K562 (cell line): Measurements from ENCODE around the gene RPH3AL.

ENCODE experiments used
- CREB1 ChIP-seq, 2 experiments: sonication (generic) in 1 of 2; formaldehyde crosslinking in 1 of 2; IDR thresholded peaks; 2 replicates each; pipeline versions ENCODE4 v1.6.1 to v1.8.0; 2012 to 2022; ENCODE audit warnings: inconsistent platforms in 1 of 2, mild to moderate bottlenecking in 1 of 2, missing genetic modification reagents in 1 of 2, moderate library complexity in 1 of 2
- ELF2 ChIP-seq: fragments of 250-450 bp; sonication (Bioruptor Pico); IDR thresholded peaks from 2 replicates; pipeline ENCODE4 v1.5.0; 2021; ENCODE audit warnings: mild to moderate bottlenecking
- FOSL1 ChIP-seq: fragments of 200-800 bp; sonication (Bioruptor generic); conservative IDR thresholded peaks from 2 replicates; pipeline ENCODE4 v1.6.1; 2016; ENCODE audit warnings: missing genetic modification characterization, missing compliant biosample characterization
- POLR2B ChIP-seq: fragments of 450-650 bp; IDR thresholded peaks from 2 replicates; pipeline ENCODE4 v1.6.1; 2018; ENCODE audit warnings: low read depth; ENCODE audit not compliant: partially characterized antibody
- STAG1 ChIP-seq: sonication (generic); formaldehyde crosslinking; IDR thresholded peaks from 2 replicates; pipeline ENCODE4 v1.5.0; 2020; ENCODE audit warnings: missing genetic modification reagents, borderline replicate concordance
- ZBTB8A ChIP-seq: fragments of 450-650 bp; IDR thresholded peaks from 2 replicates; pipeline ENCODE4 v1.6.1; 2018; ENCODE audit warnings: mild to moderate bottlenecking, moderate library complexity; ENCODE audit not compliant: partially characterized antibody
- ZEB2 ChIP-seq: fragments of 450-650 bp; IDR thresholded peaks from 2 replicates; pipeline ENCODE4 v1.6.1; 2016
- TF ChIP-seq, protein P1 (sequence below), 3 experiments: IDR thresholded peaks in 2 of 3; conservative IDR thresholded peaks in 1 of 3; 2 replicates each; pipeline ENCODE4 v1.5.1; 2011 to 2012; ENCODE audit warnings: low read length in 3 of 3, mild to moderate bottlenecking in 3 of 3, control low read depth in 2 of 3, improper control_type of control experiment in 1 of 3, inconsistent platforms in 1 of 3, low read depth in 1 of 3, mixed read lengths in 1 of 3, moderate library complexity in 1 of 3; ENCODE audit not compliant: insufficient read depth in 2 of 3
- TF ChIP-seq, protein P2 (sequence below): fragments of 250-450 bp; sonication (Bioruptor Pico); IDR thresholded peaks from 2 replicates; pipeline ENCODE4 v1.8.0; 2021; ENCODE audit warnings: borderline replicate concordance, mild to moderate bottlenecking, moderate library complexity; ENCODE audit not compliant: poor library complexity, severe bottlenecking
- TF ChIP-seq, protein P3 (sequence below): IDR thresholded peaks from 2 replicates; pipeline ENCODE4 v1.6.1; 2014; ENCODE audit warnings: antibody characterized with exemption
- TF ChIP-seq, protein P4 (sequence below): sonication (generic); formaldehyde crosslinking; IDR thresholded peaks from 2 replicates; pipeline ENCODE4 v1.8.1; 2023; ENCODE audit warnings: mild to moderate bottlenecking, missing genetic modification reagents

DNA sequence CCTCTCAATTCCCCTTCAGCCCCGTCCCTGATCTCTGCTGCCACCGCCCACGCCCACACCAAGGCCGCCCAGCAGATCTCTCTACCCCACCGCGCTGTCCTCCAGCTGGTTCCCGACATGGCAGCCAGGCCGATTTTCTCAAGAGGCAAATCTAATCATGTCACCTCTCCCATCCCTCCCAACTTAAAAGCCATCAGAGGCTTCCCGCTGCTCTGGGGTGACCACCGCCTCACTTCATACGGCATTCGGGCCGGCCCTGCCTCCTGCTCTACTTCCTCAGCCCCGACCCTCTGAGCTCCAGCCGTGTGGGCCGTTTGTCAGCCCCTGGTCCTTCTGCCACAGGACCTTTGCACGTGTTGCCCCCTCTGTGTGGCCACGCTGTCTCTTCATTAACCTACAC lies 63.2 kb downstream of the RPH3AL start:
- TF ChIP-seq, protein P1, sequence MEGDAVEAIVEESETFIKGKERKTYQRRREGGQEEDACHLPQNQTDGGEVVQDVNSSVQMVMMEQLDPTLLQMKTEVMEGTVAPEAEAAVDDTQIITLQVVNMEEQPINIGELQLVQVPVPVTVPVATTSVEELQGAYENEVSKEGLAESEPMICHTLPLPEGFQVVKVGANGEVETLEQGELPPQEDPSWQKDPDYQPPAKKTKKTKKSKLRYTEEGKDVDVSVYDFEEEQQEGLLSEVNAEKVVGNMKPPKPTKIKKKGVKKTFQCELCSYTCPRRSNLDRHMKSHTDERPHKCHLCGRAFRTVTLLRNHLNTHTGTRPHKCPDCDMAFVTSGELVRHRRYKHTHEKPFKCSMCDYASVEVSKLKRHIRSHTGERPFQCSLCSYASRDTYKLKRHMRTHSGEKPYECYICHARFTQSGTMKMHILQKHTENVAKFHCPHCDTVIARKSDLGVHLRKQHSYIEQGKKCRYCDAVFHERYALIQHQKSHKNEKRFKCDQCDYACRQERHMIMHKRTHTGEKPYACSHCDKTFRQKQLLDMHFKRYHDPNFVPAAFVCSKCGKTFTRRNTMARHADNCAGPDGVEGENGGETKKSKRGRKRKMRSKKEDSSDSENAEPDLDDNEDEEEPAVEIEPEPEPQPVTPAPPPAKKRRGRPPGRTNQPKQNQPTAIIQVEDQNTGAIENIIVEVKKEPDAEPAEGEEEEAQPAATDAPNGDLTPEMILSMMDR (IDR thresholded peaks at IDR 0.05 in 2 of 3, conservative IDR thresholded peaks at IDR 0.05 in 1 of 3; ENCODE audit: insufficient read depth in 2 of 3, low read depth in 1 of 3, low read length in 3 of 3): no peak
- TF ChIP-seq FOSL1 (tag) (no peak), STAG1 (CRISPR knock-in tag) (no peak), ELF2 (CRISPR knock-in tag) (no peak), ZEB2 (no peak), POLR2B (no peak), CREB1 (IDR thresholded peaks at IDR 0.05) (no peak), CREB1 (CRISPR knock-in tag; IDR thresholded peaks at IDR 0.05) (no peak), ZBTB8A (no peak)
- TF ChIP-seq, protein P2, sequence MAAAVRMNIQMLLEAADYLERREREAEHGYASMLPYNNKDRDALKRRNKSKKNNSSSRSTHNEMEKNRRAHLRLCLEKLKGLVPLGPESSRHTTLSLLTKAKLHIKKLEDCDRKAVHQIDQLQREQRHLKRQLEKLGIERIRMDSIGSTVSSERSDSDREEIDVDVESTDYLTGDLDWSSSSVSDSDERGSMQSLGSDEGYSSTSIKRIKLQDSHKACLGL (CRISPR knock-in tag): no peak
- TF ChIP-seq, protein P3, sequence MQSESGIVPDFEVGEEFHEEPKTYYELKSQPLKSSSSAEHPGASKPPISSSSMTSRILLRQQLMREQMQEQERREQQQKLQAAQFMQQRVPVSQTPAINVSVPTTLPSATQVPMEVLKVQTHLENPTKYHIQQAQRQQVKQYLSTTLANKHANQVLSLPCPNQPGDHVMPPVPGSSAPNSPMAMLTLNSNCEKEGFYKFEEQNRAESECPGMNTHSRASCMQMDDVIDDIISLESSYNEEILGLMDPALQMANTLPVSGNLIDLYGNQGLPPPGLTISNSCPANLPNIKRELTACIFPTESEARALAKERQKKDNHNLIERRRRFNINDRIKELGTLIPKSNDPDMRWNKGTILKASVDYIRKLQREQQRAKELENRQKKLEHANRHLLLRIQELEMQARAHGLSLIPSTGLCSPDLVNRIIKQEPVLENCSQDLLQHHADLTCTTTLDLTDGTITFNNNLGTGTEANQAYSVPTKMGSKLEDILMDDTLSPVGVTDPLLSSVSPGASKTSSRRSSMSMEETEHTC: no peak
- TF ChIP-seq, protein P4, sequence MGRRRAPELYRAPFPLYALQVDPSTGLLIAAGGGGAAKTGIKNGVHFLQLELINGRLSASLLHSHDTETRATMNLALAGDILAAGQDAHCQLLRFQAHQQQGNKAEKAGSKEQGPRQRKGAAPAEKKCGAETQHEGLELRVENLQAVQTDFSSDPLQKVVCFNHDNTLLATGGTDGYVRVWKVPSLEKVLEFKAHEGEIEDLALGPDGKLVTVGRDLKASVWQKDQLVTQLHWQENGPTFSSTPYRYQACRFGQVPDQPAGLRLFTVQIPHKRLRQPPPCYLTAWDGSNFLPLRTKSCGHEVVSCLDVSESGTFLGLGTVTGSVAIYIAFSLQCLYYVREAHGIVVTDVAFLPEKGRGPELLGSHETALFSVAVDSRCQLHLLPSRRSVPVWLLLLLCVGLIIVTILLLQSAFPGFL (CRISPR knock-in tag): no peak
